GM23338 (cell line): Measurements from ENCODE around the gene RAC2. TPM values are rescaled to one million over a fixed set of nuclear protein-coding genes. Genes with fewer than 3 reads are reported as not detected.

Source experiments
- ATAC-seq: fragments of 200-7000 bp; cut with Tn5 transposase; 3 replicates; pipeline ENCODE4 v1.9.1; 2020
- DNase-seq: peaks from one replicate; pipeline ENCODE4 v3.0.0-alpha.2; 2015; ENCODE audit warnings: low spot score
- H2AFZ ChIP-seq: fragments of 200-600 bp; sonication (generic); 2 replicates; pipeline ENCODE4 v1.8.0; 2016; ENCODE audit warnings: antibody characterized with exemption, mild to moderate bottlenecking, moderate library complexity
- H3F3A ChIP-seq: fragments of 200-600 bp; sonication (generic); replicated peaks from 2 replicates; pipeline ENCODE4 v1.8.0; 2017; ENCODE audit warnings: antibody characterized with exemption, mixed run types, low read depth
- H3K27ac ChIP-seq: fragments of 200-600 bp; sonication (generic); 2 replicates; pipeline ENCODE4 v1.6.1; 2016; ENCODE audit warnings: low read depth
- H3K27me3 ChIP-seq: fragments of 200-600 bp; sonication (generic); 2 replicates; pipeline ENCODE4 v1.8.0; 2016; ENCODE audit warnings: mild to moderate bottlenecking, mixed run types, moderate library complexity; ENCODE audit not compliant: insufficient read depth
- H3K36me3 ChIP-seq: fragments of 200-600 bp; sonication (generic); 2 replicates; pipeline ENCODE4 v1.8.0; 2016; ENCODE audit warnings: mild to moderate bottlenecking; ENCODE audit not compliant: insufficient read depth
- H3K4me1 ChIP-seq: fragments of 200-600 bp; sonication (generic); 2 replicates; pipeline ENCODE4 v1.8.0; 2016; ENCODE audit warnings: mild to moderate bottlenecking, moderate library complexity; ENCODE audit not compliant: insufficient read depth
- H3K4me2 ChIP-seq: fragments of 200-600 bp; sonication (generic); 2 replicates; pipeline ENCODE4 v1.7.1; 2017; ENCODE audit warnings: mixed run types
- H3K4me3 ChIP-seq: fragments of 200-600 bp; sonication (generic); 2 replicates; pipeline ENCODE4 v1.6.1; 2016; ENCODE audit warnings: mixed run types
- H3K79me2 ChIP-seq: fragments of 200-600 bp; sonication (generic); replicated peaks from 2 replicates; pipeline ENCODE4 v1.8.0; 2017; ENCODE audit warnings: mild to moderate bottlenecking; ENCODE audit not compliant: insufficient read depth
- H3K9me2 ChIP-seq: fragments of 200-600 bp; sonication (generic); 2 replicates; pipeline ENCODE4 v1.8.0; 2017; ENCODE audit not compliant: insufficient read depth
- H4K20me1 ChIP-seq: fragments of 200-600 bp; sonication (generic); replicated peaks from 2 replicates; pipeline ENCODE4 v1.8.0; 2017; ENCODE audit warnings: mild to moderate bottlenecking; ENCODE audit not compliant: insufficient read depth
- H3K27ac Mint-ChIP-seq: 2 replicates; pipeline ENCODE4 v1.8.0; 2020; ENCODE audit warnings: inconsistent platforms, mild to moderate bottlenecking, moderate library complexity, mixed read lengths
- H3K27me3 Mint-ChIP-seq: 3 replicates; pipeline ENCODE4 v1.8.0; 2022; ENCODE audit warnings: low read depth, mild to moderate bottlenecking, moderate library complexity, mixed read lengths, inconsistent platforms; ENCODE audit not compliant: insufficient read depth, poor library complexity
- H3K36me3 Mint-ChIP-seq: 3 replicates; pipeline ENCODE4 v1.8.0; 2021; ENCODE audit warnings: low read depth, mild to moderate bottlenecking, inconsistent platforms, moderate library complexity, mixed read lengths
- H3K4me1 Mint-ChIP-seq: 3 replicates; pipeline ENCODE4 v1.8.0; 2020; ENCODE audit warnings: mild to moderate bottlenecking, inconsistent platforms, mixed read lengths
- H3K4me3 Mint-ChIP-seq: 3 replicates; pipeline ENCODE4 v1.8.0; 2021; ENCODE audit warnings: moderate library complexity, mild to moderate bottlenecking, inconsistent platforms, mixed read lengths
- H3K9me3 Mint-ChIP-seq: 3 replicates; pipeline ENCODE4 v1.8.0; 2020; ENCODE audit warnings: moderate library complexity, mild to moderate bottlenecking, inconsistent platforms, mixed read lengths
- CREB1 ChIP-seq: fragments of 250-450 bp; sonication (Bioruptor Pico); IDR thresholded peaks from 2 replicates; pipeline ENCODE4 v1.5.0; 2020; ENCODE audit warnings: low read depth, mild to moderate bottlenecking, moderate library complexity
- JUNB ChIP-seq: IDR thresholded peaks from one replicate; pipeline ENCODE4 v1.6.1; 2016; ENCODE audit warnings: antibody characterized with exemption; ENCODE audit not compliant: unreplicated experiment
- POLR2AphosphoS5 ChIP-seq: IDR thresholded peaks from 2 replicates; pipeline ENCODE4 v1.6.1; 2016; ENCODE audit warnings: antibody characterized with exemption, low read depth
- ZNF114 ChIP-seq: fragments of 250-450 bp; sonication (Bioruptor Pico); IDR thresholded peaks from 2 replicates; pipeline ENCODE4 v1.5.0; 2020; ENCODE audit warnings: mild to moderate bottlenecking, moderate library complexity
- polyA plus RNA-seq: library from polyadenylated mRNA; unstranded; fragments of >200 nt; fragmentation: Nextera tagmentation; extraction: Ambion mirVana; gene quantifications from 2 replicates; pipeline ENCODE4 v1.2.1, GENCODE V29; 2016
- total RNA-seq: library from RNA; depleted of rRNA; stranded (reverse); fragments of >200 nt; shearing (Covaris generic); gene quantifications from 2 replicates; pipeline ENCODE4 v1.2.3, GENCODE V29; 2014
- TF ChIP-seq, protein P1 (sequence below), 2 experiments: fragments of 200-600 bp in 1 of 2; sonication (generic) in 1 of 2; conservative IDR thresholded peaks; 2 replicates each; pipeline versions ENCODE4 v1.5.1 to v1.6.1; 2016 to 2017; ENCODE audit warnings: antibody characterized with exemption in 2 of 2, low read depth in 2 of 2, mild to moderate bottlenecking in 2 of 2, moderate library complexity in 1 of 2
- TF ChIP-seq, protein P2 (sequence below): fragments of 250-450 bp; sonication (Bioruptor Pico); IDR thresholded peaks from 2 replicates; pipeline ENCODE4 v1.5.0; 2020; ENCODE audit warnings: mild to moderate bottlenecking, moderate library complexity
- TF ChIP-seq, protein P3 (sequence below): IDR thresholded peaks from 2 replicates; pipeline ENCODE4 v1.6.1; 2016; ENCODE audit warnings: antibody characterized with exemption
- TF ChIP-seq, protein P4 (sequence below): IDR thresholded peaks from one replicate; pipeline ENCODE4 v1.6.1; 2018; ENCODE audit warnings: antibody characterized with exemption; ENCODE audit not compliant: unreplicated experiment

The RAC2 gene
- total and polyA plus RNA-seq, 2 experiments from 2014 or later = 2.4 to 2.7 TPM

DNA sequence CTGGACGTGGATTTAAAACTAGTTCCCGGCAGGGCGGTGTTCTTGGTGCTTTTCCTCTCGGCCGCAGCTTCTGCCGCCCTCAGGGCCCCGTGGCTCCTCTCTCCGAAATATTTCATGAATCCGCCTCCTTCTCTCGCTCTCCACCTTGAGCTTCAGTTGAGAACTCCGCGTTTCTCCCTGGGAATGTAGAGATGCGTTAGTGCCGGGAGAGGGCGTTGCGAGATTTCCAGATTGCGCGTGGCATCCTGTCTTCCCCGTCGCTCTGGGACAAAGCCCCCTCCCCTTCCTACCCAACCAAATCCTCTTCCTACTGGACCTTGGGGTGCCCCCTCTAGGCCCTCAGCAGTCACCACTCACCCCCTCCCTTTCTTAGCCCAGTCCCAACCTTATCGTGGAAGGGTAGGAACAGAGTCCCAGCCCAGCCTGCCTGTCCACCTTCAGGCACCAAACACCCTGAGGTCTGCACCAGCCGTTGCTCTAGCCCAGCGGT is 15.5 kb upstream of the RAC2 start:
- Mint-ChIP-seq H3K27ac (no peak overlapping the region), H3K4me3 (peak overlapping the region; percentile 61), H3K27me3 (peaks cover 33% of the 10 kb centered on the region), H3K9me3 (peaks cover 16% of the 10 kb centered on the region), H3K4me1 (peaks cover 27% of the 10 kb centered on the region), H3K36me3 (peaks cover 2% of the 10 kb centered on the region; the same call in 2 of the 3 replicates)
- H3K4me3 ChIP-seq = peak overlapping the region; percentile 35
- no peaks in the 10 kb centered on the region for H4K20me1 ChIP-seq
- H2AFZ ChIP-seq = peak overlapping the region; percentile 86; the same call in 1 of the 2 replicates
- TF ChIP-seq, protein P1, sequence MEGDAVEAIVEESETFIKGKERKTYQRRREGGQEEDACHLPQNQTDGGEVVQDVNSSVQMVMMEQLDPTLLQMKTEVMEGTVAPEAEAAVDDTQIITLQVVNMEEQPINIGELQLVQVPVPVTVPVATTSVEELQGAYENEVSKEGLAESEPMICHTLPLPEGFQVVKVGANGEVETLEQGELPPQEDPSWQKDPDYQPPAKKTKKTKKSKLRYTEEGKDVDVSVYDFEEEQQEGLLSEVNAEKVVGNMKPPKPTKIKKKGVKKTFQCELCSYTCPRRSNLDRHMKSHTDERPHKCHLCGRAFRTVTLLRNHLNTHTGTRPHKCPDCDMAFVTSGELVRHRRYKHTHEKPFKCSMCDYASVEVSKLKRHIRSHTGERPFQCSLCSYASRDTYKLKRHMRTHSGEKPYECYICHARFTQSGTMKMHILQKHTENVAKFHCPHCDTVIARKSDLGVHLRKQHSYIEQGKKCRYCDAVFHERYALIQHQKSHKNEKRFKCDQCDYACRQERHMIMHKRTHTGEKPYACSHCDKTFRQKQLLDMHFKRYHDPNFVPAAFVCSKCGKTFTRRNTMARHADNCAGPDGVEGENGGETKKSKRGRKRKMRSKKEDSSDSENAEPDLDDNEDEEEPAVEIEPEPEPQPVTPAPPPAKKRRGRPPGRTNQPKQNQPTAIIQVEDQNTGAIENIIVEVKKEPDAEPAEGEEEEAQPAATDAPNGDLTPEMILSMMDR (conservative IDR thresholded peaks at IDR 0.05; ENCODE audit: low read depth in 2 of 2) = peak; percentile 53 to 65
- TF ChIP-seq CREB1 (CRISPR knock-in tag) = no peak
- DNase-seq (peak; percentile 81), ATAC-seq (peak; percentile 69)
- H3K27me3 ChIP-seq = peaks cover 6% of the 10 kb centered on the region
- peaks cover 15% of the 10 kb centered on the region; the same call in 1 of the 2 replicates for H3K4me1 ChIP-seq
- no peaks in the 10 kb centered on the region for H3K79me2 ChIP-seq
- H3F3A ChIP-seq = no peaks in the 10 kb centered on the region
- H3K27ac ChIP-seq = no peak overlapping the region
- peak overlapping the region; percentile 66 for H3K4me2 ChIP-seq
- no peaks in the 10 kb centered on the region for H3K36me3 ChIP-seq
- no peaks in the 10 kb centered on the region for H3K9me2 ChIP-seq

- Histone ChIP-seq H3K4me3 (peak overlapping the region; percentile 35), H3K4me2 (peak overlapping the region; percentile 66)
- TF ChIP-seq POLR2AphosphoS5 = no peak
- TF ChIP-seq JUNB = no peak
- TF ChIP-seq, protein P2, sequence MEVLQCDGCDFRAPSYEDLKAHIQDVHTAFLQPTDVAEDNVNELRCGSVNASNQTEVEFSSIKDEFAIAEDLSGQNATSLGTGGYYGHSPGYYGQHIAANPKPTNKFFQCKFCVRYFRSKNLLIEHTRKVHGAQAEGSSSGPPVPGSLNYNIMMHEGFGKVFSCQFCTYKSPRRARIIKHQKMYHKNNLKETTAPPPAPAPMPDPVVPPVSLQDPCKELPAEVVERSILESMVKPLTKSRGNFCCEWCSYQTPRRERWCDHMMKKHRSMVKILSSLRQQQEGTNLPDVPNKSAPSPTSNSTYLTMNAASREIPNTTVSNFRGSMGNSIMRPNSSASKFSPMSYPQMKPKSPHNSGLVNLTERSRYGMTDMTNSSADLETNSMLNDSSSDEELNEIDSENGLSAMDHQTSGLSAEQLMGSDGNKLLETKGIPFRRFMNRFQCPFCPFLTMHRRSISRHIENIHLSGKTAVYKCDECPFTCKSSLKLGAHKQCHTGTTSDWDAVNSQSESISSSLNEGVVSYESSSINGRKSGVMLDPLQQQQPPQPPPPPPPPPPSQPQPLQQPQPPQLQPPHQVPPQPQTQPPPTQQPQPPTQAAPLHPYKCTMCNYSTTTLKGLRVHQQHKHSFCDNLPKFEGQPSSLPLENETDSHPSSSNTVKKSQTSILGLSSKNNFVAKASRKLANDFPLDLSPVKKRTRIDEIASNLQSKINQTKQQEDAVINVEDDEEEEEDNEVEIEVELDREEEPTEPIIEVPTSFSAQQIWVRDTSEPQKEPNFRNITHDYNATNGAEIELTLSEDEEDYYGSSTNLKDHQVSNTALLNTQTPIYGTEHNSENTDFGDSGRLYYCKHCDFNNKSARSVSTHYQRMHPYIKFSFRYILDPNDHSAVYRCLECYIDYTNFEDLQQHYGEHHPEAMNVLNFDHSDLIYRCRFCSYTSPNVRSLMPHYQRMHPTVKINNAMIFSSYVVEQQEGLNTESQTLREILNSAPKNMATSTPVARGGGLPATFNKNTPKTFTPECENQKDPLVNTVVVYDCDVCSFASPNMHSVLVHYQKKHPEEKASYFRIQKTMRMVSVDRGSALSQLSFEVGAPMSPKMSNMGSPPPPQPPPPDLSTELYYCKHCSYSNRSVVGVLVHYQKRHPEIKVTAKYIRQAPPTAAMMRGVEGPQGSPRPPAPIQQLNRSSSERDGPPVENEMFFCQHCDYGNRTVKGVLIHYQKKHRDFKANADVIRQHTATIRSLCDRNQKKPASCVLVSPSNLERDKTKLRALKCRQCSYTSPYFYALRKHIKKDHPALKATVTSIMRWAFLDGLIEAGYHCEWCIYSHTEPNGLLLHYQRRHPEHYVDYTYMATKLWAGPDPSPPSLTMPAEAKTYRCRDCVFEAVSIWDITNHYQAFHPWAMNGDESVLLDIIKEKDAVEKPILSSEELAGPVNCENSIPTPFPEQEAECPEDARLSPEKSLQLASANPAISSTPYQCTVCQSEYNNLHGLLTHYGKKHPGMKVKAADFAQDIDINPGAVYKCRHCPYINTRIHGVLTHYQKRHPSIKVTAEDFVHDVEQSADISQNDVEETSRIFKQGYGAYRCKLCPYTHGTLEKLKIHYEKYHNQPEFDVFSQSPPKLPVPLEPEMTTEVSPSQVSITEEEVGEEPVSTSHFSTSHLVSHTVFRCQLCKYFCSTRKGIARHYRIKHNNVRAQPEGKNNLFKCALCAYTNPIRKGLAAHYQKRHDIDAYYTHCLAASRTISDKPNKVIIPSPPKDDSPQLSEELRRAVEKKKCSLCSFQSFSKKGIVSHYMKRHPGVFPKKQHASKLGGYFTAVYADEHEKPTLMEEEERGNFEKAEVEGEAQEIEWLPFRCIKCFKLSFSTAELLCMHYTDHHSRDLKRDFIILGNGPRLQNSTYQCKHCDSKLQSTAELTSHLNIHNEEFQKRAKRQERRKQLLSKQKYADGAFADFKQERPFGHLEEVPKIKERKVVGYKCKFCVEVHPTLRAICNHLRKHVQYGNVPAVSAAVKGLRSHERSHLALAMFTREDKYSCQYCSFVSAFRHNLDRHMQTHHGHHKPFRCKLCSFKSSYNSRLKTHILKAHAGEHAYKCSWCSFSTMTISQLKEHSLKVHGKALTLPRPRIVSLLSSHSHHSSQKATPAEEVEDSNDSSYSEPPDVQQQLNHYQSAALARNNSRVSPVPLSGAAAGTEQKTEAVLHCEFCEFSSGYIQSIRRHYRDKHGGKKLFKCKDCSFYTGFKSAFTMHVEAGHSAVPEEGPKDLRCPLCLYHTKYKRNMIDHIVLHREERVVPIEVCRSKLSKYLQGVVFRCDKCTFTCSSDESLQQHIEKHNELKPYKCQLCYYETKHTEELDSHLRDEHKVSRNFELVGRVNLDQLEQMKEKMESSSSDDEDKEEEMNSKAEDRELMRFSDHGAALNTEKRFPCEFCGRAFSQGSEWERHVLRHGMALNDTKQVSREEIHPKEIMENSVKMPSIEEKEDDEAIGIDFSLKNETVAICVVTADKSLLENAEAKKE (CRISPR knock-in tag) = no peak
- TF ChIP-seq, protein P3, sequence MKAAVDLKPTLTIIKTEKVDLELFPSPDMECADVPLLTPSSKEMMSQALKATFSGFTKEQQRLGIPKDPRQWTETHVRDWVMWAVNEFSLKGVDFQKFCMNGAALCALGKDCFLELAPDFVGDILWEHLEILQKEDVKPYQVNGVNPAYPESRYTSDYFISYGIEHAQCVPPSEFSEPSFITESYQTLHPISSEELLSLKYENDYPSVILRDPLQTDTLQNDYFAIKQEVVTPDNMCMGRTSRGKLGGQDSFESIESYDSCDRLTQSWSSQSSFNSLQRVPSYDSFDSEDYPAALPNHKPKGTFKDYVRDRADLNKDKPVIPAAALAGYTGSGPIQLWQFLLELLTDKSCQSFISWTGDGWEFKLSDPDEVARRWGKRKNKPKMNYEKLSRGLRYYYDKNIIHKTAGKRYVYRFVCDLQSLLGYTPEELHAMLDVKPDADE = no peak
- TF ChIP-seq, protein P4, sequence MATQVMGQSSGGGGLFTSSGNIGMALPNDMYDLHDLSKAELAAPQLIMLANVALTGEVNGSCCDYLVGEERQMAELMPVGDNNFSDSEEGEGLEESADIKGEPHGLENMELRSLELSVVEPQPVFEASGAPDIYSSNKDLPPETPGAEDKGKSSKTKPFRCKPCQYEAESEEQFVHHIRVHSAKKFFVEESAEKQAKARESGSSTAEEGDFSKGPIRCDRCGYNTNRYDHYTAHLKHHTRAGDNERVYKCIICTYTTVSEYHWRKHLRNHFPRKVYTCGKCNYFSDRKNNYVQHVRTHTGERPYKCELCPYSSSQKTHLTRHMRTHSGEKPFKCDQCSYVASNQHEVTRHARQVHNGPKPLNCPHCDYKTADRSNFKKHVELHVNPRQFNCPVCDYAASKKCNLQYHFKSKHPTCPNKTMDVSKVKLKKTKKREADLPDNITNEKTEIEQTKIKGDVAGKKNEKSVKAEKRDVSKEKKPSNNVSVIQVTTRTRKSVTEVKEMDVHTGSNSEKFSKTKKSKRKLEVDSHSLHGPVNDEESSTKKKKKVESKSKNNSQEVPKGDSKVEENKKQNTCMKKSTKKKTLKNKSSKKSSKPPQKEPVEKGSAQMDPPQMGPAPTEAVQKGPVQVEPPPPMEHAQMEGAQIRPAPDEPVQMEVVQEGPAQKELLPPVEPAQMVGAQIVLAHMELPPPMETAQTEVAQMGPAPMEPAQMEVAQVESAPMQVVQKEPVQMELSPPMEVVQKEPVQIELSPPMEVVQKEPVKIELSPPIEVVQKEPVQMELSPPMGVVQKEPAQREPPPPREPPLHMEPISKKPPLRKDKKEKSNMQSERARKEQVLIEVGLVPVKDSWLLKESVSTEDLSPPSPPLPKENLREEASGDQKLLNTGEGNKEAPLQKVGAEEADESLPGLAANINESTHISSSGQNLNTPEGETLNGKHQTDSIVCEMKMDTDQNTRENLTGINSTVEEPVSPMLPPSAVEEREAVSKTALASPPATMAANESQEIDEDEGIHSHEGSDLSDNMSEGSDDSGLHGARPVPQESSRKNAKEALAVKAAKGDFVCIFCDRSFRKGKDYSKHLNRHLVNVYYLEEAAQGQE = no peak
- TF ChIP-seq ZNF114 (CRISPR knock-in tag) = no peak
These were observed 14.8 kb upstream of the RAC2 start for GRCh38 chr22:37258753-37259401.

More at GRCh38 chr22:37258753-37259401, 14.8 kb upstream of the RAC2 start:
- Mint-ChIP-seq H3K36me3 (no peaks in the 10 kb centered on the region), H3K4me1 (peaks cover 27% of the 10 kb centered on the region), H3K9me3 (peaks cover 9% of the 10 kb centered on the region), H3K4me3 (peak overlapping the region; percentile 61), H3K27me3 (peaks cover 33% of the 10 kb centered on the region), H3K27ac (peak overlapping the region; percentile 45; the same call in 1 of the 2 replicates)
- H3F3A ChIP-seq = no peaks in the 10 kb centered on the region
- DNase-seq = peak; percentile 62
- ATAC-seq = peak; percentile 68
- H2AFZ ChIP-seq = no peak overlapping the region
- H3K79me2 ChIP-seq = no peaks in the 10 kb centered on the region
- peaks cover 15% of the 10 kb centered on the region; the same call in 1 of the 2 replicates for H3K4me1 ChIP-seq
- no peaks in the 10 kb centered on the region for H4K20me1 ChIP-seq
- H3K27me3 ChIP-seq = peaks cover 6% of the 10 kb centered on the region
- no peaks in the 10 kb centered on the region for H3K36me3 ChIP-seq
- H3K27ac ChIP-seq = no peak overlapping the region
- no peaks in the 10 kb centered on the region for H3K9me2 ChIP-seq
